NCI-H1694 treated with DMSO at 0.1 percent for 48 hours (cell line): ENCODE measurements around the gene FHIT.

Experiments used
- DNase-seq: peaks from one replicate; lab custom pipeline; 2025; lab: John Stamatoyannopoulos, UW

FHIT gene

DNA sequence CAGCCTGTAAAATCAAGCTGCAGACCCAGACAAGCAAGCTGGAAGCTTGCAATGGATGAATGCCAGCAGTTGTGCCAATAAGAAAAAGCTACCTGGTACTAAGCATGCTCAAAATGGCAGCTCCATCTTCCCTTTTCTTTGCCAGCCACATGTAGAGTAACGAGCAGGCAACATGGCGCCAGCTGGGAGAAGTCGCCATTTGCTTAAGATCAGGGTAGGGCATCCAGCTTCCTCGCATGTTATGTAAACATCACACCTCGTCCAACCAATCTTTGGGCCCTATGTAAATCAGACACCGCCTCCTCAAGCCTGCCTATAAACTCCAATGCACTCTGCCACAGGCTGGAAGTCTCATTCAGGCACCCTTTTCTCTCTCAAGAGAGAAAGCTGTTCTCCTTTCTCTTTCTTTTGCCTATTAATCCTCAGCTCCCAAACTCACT is 973.9 kb downstream of the FHIT start:
- DNase-seq: no peak

GRCh38 chr3:60276615-60277014 is 974.6 kb downstream of the FHIT start:
- DNase-seq: no peak

DNA sequence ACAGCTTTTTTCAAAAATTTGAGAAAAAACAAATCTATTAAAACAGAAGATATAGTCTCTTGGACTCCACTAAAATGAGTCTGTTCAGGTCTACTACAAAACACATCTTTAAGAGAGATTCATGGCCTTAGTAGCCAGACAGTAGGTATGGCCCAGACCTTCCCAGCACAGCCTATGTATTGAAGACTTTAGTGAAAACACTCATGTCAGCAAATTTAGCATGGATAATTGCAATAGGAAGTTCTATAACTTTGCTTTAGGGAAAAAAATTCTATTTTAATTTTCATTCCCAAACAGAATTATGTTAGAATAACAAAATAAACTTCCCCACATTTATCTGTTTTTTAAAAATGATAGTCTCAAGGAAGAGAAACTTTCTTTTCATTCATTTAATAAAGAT is 976.6 kb downstream of the FHIT start:
- no peak for DNase-seq

DNA sequence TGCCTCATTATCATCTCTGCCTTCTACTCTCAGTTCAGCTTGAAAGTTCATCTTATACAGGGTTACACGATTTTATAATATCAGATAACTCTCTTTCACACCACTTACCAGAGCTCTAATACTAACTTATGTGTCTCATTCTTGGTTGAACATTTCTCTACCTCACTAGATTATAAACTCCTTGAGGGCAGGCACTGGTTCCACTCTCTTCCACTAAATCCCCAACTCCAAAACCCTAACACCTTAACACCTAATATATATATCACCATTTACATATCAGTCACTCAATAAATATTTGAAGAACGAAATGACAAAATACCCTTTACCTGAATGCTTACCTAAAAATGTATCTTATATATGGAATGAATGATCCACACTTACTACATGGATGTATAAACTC is 977.2 kb downstream of the FHIT start:
- no peak for DNase-seq

GRCh38 chr3:60269829-60270266 is 981.4 kb downstream of the FHIT start:
- no peak for DNase-seq

DNA sequence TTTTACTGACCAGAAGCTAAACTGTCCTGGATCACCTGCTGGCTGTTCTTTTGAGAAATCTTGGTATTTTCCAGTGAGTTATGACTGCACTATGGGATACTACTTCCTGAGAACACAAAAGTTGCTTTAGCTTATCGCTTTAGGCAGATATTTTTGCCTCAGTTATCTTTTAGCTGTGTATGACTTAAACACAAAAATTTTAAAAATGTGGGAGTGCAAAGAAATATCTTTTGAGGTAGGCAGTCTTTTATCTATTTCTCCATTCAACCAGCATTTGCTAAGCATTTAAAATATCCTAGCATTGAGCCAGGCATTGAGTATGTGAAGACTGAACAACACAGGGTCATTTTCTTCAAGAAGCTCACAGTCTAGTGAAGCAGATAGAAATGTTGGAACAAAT is 981.9 kb downstream of the FHIT start:
- no peak for DNase-seq

GRCh38 chr3:60268123-60268522 is 983.1 kb downstream of the FHIT start:
- no peak for DNase-seq

DNA sequence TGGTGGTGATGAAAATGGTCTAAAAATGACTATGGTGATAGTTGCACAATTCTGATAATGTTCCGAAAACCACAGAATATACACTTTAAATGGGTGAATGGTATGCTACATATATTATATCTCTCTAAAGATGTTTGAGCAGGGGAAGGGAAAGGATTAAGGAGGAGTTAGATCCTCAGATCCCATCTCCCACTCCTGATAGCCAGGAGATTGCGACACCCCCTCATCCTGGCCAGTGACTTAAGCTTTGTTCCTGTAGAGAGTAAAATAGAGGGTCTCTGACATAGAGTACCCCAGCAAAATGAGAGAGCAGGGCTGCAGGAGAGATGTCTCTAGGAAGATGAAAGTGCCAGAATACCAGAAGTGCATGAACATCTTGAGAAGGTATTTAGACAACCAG is 984.8 kb downstream of the FHIT start:
- DNase-seq: no peak

DNA sequence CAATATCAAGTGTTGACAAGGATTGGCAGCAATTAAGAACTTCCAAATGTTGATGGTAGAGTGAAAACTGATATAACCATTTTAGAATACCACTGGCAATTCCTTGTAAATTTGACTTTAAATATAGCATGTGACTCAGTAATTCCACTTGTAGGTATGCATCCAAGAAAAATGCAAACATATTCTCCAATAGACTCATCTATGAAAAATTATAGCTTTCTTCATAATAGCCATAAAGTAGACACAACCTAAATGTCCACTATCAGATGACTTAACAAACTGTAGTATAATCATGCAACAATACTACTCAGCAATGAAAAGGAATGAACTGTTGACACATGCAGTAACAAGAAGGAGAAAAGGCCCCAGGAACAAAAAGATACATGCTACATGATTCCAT is 988.1 kb downstream of the FHIT start:
- DNase-seq: no peak

GRCh38 chr3:60262546-60262945 is 988.7 kb downstream of the FHIT start:
- DNase-seq: no peak

DNA sequence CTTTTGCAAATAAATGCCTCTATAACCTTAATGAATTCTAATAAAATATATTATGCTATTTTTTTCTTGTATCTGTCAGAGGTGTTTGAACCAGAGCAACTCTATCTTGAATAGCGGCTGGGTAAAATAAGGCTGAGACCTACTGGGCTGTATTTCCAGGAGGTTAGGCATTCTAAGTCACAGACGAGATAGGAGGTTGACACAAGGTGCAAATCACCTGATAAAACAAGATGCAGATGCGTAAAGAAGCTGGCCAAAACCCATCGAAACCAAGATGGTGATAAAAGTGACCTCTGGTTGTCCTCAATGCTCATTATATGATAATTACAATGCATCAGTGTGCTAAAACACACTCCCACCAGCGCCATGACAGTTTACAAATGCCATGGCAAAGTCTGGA is 990.7 kb downstream of the FHIT start:
- no peak for DNase-seq

GRCh38 chr3:60250810-60251209 is 1000.4 kb downstream of the FHIT start:
- no peak for DNase-seq

GRCh38 chr3:60250206-60250605 is 1001.0 kb downstream of the FHIT start:
- DNase-seq: no peak

DNA sequence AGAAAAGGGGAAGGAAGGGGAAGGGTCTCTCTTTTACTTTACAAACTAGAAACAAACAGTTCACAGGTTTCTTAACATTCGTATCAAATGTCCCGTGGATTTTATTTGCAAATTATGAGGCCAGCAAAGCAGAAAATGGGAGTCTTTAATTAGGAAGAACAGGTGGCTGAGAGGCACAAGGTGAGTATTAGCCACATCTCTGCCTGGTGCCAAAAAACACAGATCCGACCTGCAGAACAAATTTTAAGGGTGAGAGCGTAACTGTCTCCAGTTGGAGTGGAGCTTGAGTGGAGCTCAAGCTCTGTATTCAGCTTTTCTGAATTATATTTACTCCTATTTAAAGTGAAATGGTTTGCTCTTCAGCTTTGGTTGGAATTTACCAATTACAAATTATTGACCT is 1004.9 kb downstream of the FHIT start:
- no peak for DNase-seq

DNA sequence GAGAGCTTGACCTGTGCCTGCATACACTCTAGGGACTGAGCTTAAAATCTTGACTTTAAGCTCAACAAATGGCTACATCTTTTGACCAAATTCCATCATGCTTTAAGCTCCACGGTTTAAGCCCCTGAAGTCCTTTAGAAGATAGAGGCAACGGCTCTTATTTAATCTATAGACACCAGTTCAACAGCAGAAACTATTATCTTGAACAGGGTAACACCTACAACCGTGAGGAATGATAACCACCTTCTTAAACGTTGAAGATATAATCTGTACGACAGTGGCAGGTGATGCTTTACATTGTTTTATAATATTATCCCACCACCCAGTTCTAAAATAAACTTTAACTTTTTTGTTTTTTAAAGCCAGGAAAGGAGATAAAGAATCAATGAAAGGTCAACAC is 1007.8 kb downstream of the FHIT start:
- no peak for DNase-seq

DNA sequence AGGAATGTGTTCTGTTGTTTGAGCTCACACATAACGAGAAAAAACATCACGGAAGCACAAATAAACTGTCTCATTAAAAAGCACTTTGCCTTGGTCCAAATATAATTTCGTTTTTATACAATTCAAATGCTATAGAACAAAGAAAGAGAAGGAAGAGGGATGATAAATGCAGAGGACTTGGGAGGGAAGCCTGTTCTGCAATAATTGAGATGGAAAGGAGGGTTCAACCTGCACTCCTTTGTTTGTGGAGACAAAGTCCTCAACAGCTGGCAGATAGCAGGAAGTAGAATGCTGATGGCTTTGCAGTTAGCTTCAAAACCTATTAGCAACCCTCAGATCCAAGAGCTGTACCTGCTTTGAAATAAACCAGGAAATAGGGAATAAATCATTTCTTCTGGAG is 1010.8 kb downstream of the FHIT start:
- no peak for DNase-seq

GRCh38 chr3:60238550-60238949 is 1012.7 kb downstream of the FHIT start:
- DNase-seq: no peak

DNA sequence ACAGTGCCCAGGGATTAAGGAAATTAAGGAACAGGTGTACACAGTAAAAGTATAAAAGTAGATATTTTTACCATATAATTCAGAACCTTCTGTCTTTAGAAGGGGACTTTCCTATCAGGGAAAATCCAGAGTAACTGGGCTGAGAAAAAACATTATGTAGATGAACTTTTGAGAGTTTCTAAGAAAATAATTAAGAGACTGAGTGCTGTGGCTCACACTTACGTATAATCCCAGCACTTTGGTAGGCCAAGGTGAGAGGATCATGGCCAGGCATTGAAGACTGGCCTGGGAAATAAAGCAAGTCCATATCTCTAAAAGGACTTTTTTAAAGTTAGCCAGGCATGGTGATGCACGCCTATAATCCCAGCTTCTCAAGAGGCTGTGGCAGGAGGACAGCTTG is 1021.8 kb downstream of the FHIT start:
- no peak for DNase-seq

DNA sequence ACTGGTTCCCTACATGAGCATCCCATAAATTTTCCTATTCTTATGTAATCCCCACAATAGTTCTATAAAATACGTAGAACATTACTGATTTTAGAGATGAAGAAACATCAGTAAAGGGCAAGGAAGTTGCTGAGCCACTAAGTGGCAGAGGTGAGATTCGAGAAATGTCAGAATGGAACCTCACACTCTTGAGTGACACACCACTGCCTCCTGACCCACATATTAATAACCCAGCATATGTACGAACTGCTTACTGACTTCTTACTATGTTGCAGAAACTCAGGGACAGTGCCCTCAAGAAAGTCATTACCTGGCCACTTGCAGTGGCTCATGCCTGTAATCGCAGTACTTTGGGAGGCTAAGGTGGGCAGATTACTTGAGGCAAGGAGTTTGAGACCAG is 1022.4 kb downstream of the FHIT start:
- DNase-seq: no peak

DNA sequence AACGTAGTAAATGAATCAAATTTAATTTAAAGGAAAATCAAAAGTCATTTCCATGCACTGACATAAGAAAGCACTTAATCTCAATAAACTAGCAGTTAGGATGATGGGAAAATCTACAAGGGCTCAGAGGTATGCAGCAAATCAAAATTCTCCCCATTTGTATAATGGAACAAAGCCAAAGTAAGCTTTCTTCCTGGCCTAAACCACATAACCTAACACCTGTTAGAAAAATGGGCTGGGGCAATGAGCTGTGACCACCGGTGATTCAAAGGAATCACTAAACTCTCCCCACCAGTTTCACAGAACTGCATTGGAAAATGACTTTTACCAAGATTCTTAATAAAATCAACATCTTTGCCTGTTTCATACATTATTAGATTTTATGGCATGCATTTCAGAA is 1024.3 kb downstream of the FHIT start:
- DNase-seq: no peak

GRCh38 chr3:60225848-60226247 is 1025.4 kb downstream of the FHIT start:
- no peak for DNase-seq

- no peak for DNase-seq
Measured at GRCh38 chr3:60220768-60221167, 1030.5 kb downstream of the FHIT start.

DNA sequence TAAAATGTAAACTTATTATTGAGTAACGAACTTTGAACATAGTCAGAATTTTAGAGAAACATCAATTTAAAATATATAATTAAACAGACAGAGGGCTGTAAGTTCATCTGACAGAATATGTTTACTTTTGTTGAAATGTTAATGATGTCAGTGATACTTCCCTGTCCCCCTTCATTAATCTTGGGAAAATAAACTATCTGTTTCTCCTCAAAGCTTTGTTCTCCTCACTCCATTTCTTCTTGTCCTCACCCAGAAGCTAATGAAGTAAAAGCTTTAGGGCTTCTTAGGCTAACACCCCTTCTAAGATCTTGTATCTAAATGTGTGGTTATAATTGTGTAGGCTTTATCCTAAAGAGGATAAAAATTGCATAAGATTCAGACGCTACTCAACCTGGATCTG is 1031.8 kb downstream of the FHIT start:
- no peak for DNase-seq

DNA sequence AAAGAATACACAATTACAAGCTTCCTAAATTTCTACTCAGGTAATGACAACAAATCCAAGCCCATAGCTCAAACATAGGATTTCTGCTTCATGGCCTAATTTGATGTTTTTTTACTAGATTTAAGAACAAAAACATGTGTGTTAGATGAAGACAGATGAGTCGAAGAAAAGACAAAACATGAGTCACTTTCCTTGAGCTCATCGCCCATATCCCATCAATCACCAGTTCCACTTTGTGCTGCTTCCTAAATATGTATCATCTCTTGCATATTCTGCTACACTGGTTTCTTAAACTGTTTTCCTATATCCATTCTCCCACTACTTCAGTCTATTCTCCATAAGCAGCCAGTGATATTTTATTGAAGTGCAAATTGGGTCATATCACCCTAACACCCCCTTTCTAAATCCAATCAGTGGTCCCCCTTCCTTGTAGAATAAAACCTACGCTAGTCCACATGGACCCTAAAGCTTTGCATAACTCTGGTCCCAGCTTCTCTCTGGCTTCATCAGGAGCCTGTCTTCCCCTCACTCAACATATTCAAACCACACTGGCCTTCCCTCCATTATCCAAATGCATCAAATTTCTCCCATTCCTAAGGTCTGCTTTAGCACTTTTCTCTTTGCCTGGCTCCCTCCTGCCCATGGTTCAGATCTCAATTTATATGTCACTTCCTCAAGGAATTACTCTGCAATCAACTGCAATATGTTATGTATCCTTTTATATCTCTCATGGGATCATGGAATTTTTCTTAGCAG is 1033.9 kb downstream of the FHIT start:
- no peak for DNase-seq
